Kidney (tissue), 14 donors: ENCODE results near the gene TMEM185B. TPM values are rescaled to one million over a fixed set of nuclear protein-coding genes. Genes with fewer than 3 reads are reported as not detected.
"Not testable (repeated sequence)": the region's sequence is repeated elsewhere in the genome, so short reads cannot be mapped to it uniquely, and the experiment has no call there.

ENCODE experiments used
- DNase-seq, 5 donors: peaks; one replicate each; pipeline ENCODE4 v3.0.0-alpha.2; 2013 to 2020
- FAIRE-seq: peaks from 2 replicates; lab custom pipeline; 2012; peaks lifted over from hg19 to GRCh38; lab: Jason Lieb, UNC
- H3K27ac ChIP-seq, 2 donors: one replicate each; pipeline ENCODE4 v1.7.0; 2013; ENCODE audit warnings: low read depth in 2 of 2, low read length in 2 of 2, inconsistent platforms in 1 of 2
- H3K27me3 ChIP-seq: one replicate; pipeline ENCODE4 v1.7.1; 2013; ENCODE audit warnings: low read length, inconsistent platforms; ENCODE audit not compliant: control insufficient read depth, insufficient read depth
- H3K36me3 ChIP-seq, 3 donors: one replicate each; pipeline versions ENCODE4 v1.7.0 to v1.7.1; 2013; ENCODE audit warnings: low read length in 3 of 3, control low read depth in 1 of 3, inconsistent platforms in 1 of 3; ENCODE audit not compliant: insufficient read depth in 3 of 3, control insufficient read depth in 2 of 3
- H3K4me1 ChIP-seq, 3 donors: one replicate each; pipeline versions ENCODE4 v1.7.0 to v1.7.1; 2013; ENCODE audit warnings: low read length in 3 of 3, inconsistent platforms in 1 of 3, low read depth in 1 of 3; ENCODE audit not compliant: control insufficient read depth in 2 of 3, insufficient read depth in 2 of 3
- H3K4me3 ChIP-seq, 3 donors: one replicate each; pipeline versions ENCODE4 v1.7.0 to v1.8.1; 2013; ENCODE audit warnings: low read length in 3 of 3, control low read depth in 1 of 3, inconsistent platforms in 1 of 3
- H3K9ac ChIP-seq, 3 donors: one replicate each; pipeline versions ENCODE4 v1.7.0 to v1.7.1; 2013; ENCODE audit warnings: low read length in 3 of 3, control low read depth in 1 of 3, inconsistent platforms in 1 of 3
- H3K9me3 ChIP-seq, 3 donors: one replicate each; pipeline versions ENCODE4 v1.7.0 to v1.7.1; 2013; ENCODE audit warnings: low read length in 3 of 3, control low read depth in 1 of 3, inconsistent platforms in 1 of 3; ENCODE audit not compliant: control insufficient read depth in 2 of 3, insufficient read depth in 1 of 3
- CTCF ChIP-seq: IDR thresholded peaks from 3 replicates; pipeline ENCODE4 v1.5.1; 2012; ENCODE audit warnings: mild to moderate bottlenecking, moderate library complexity, borderline replicate concordance; ENCODE audit not compliant: insufficient read depth; ENCODE audit errors: extremely low read depth
- intact Hi-C: fragments of 100-400 bp; cut with DNase I; formaldehyde crosslinking; loops from one replicate; pipeline ENCODE4 v1.11.1; 2022
- polyA plus RNA-seq: library from polyadenylated mRNA; stranded (reverse); fragments of 350-450 nt; fragmentation: Illumina TruSeq; extraction: RNeasy Lipid Tissue Mini Kit (QIAGEN cat#74804); gene quantifications from one replicate; pipeline ENCODE4 v1.2.3, GENCODE V29; 2014; ENCODE audit warnings: low read depth, low replicate concordance; ENCODE audit not compliant: insufficient read depth
- total RNA-seq: library from RNA; stranded (reverse); fragmentation: NEBNext Ultra II Directional; extraction: Animal tissue kit (Norgen Biotek cat#: 25700); gene quantifications from one replicate; pipeline ENCODE4 v1.2.1, GENCODE V29; 2021
- donor health status: control.
- donor health status: control.
- donor health status: control.
- donor health status: control.
- donor health status: control.
- donor health status: DM: yes; HTN: yes; CAD: no.
- donor health status: Normal renal cell carcinoma (clear cell type).

The TMEM185B gene
- total and polyA plus RNA-seq, 2 donors from 2014 or later: 8.0 to 28.1 TPM

GRCh38 chr2:120261387-120262006 lies 38.3 kb upstream of the TMEM185B start:
- H3K36me3 ChIP-seq: no peaks in the 10 kb centered on the region

GRCh38 chr2:120260736-120261135 lies 37.5 kb upstream of the TMEM185B start:
- H3K4me1 ChIP-seq: peaks cover 0 to 25% (median 14%) of the 10 kb centered on the region in 3 donors

More at GRCh38 chr2:120261387-120262006, 38.3 kb upstream of the TMEM185B start:
- no peak for TF ChIP-seq CTCF
- FAIRE-seq: no peak
- intact Hi-C loops: no loop called here
- no peak overlapping the region for H3K27ac ChIP-seq
- no peaks in the 10 kb centered on the region for H3K27me3 ChIP-seq
- no peak overlapping the region for H3K9ac ChIP-seq
- DNase-seq: no peak
- H3K9me3 ChIP-seq: no peaks in the 10 kb centered on the region
- no peak overlapping the region for H3K4me3 ChIP-seq
- peaks cover 0 to 25% (median 11%) of the 10 kb centered on the region in 3 donors for H3K4me1 ChIP-seq

GRCh38 chr2:120259939-120260338 lies 36.7 kb upstream of the TMEM185B start:
- peaks cover 0 to 21% (median 14%) of the 10 kb centered on the region in 3 donors for H3K4me1 ChIP-seq
- DNase-seq, H3K9me3 ChIP-seq, H3K36me3 ChIP-seq, intact Hi-C loops, H3K4me3 ChIP-seq, H3K9ac ChIP-seq, H3K27ac ChIP-seq, H3K27me3 ChIP-seq, FAIRE-seq: not testable (repeated sequence)

More at GRCh38 chr2:120260736-120261135, 37.5 kb upstream of the TMEM185B start:
- Histone ChIP-seq H3K4me3 (no peak overlapping the region), H3K36me3 (no peaks in the 10 kb centered on the region), H3K27ac (no peak overlapping the region), H3K9me3 (no peaks in the 10 kb centered on the region), H3K27me3 (no peaks in the 10 kb centered on the region), H3K9ac (no peak overlapping the region)
- no peak for DNase-seq
- TF ChIP-seq CTCF: no peak
- FAIRE-seq: no peak
- intact Hi-C loops: no loop called here

GRCh38 chr2:120258196-120258595 lies 35.0 kb upstream of the TMEM185B start:
- no peak overlapping the region for H3K27ac ChIP-seq
- FAIRE-seq (no peak), DNase-seq (peak in 3 of 5 donors; percentile 31 to 53 (median 32))
- H3K9me3 ChIP-seq: no peaks in the 10 kb centered on the region
- no peak overlapping the region for H3K9ac ChIP-seq
- no peaks in the 10 kb centered on the region for H3K27me3 ChIP-seq
- intact Hi-C loops: no loop called here
- peaks cover 4 to 25% (median 18%) of the 10 kb centered on the region in 3 donors for H3K4me1 ChIP-seq
- no peak for TF ChIP-seq CTCF
- peak overlapping the region in 1 of 3 donors; percentile 22 for H3K4me3 ChIP-seq
- H3K36me3 ChIP-seq: no peaks in the 10 kb centered on the region
